HCT116 (cell line): ENCODE measurements around the gene CLDN14. TPM values are rescaled to one million over a fixed set of nuclear protein-coding genes. Genes with fewer than 3 reads are reported as not detected.

ENCODE experiments used
- ATAC-seq: fragments of 200-7000 bp; cut with Tn5 transposase; 2 replicates; pipeline ENCODE4 v1.9.1; 2020; ENCODE audit warnings: mild to moderate bottlenecking, moderate library complexity
- BruUV-seq: library from RNA; stranded (reverse); fragments of 400-500 nt; replicated peaks from 2 replicates; lab custom pipeline; 2021; lab: Mats Ljungman, UMichigan
- CTCF ChIA-PET: fragments of 300-600 bp; sonication (Branson Sonifier 250); formaldehyde crosslinking; loops from one replicate; lab custom pipeline; 2021; ENCODE audit warnings: antibody characterized with exemption; lab: Charles Lee
- POLR2A ChIA-PET: fragments of 300-600, 350-600 bp; sonication (Branson Sonifier 250); formaldehyde crosslinking; loops from one replicate; lab custom pipeline; 2021; ENCODE audit warnings: antibody characterized with exemption; lab: Charles Lee
- RAD21 ChIA-PET, 2 experiments: fragments of 300-600 bp; sonication (Branson Sonifier 250); formaldehyde crosslinking; loops; one replicate each; lab custom pipeline; 2023; ENCODE audit warnings: low total read pairs in 2 of 2; ENCODE audit not compliant: uncharacterized antibody in 2 of 2, unreplicated experiment in 2 of 2, low non-redundant PET in 1 of 2; lab: Charles Lee
- DNase-seq: peaks from one replicate; pipeline ENCODE4 v3.0.0-alpha.2; 2010; ENCODE audit warnings: low read depth, low spot score
- H2AFZ ChIP-seq: fragments of 200-600 bp; shearing (Covaris generic), sonication (generic); 2 replicates; pipeline ENCODE4 v1.6.1; 2017; ENCODE audit warnings: low read depth, mixed run types, mixed read lengths, antibody characterized with exemption, low read length; ENCODE audit not compliant: poor library complexity, severe bottlenecking
- H3K27ac ChIP-seq: 2 replicates; pipeline ENCODE4 v1.5.1; 2012; ENCODE audit warnings: low read depth, low read length
- H3K27me3 ChIP-seq: fragments of 200-600 bp; sonication (generic); 2 replicates; pipeline ENCODE4 v1.6.1; 2016; ENCODE audit warnings: mixed run types, low read length, mixed read lengths; ENCODE audit not compliant: insufficient read depth
- H3K36me3 ChIP-seq, 2 experiments: fragments of 200-500 bp in 1 of 2; fragments of 200-600 bp in 1 of 2; sonication (Bioruptor generic) in 1 of 2; sonication (generic) in 1 of 2; 2 replicates each; pipeline versions ENCODE4 v1.5.1 to v1.6.1; 2014 to 2016; ENCODE audit warnings: low read length in 2 of 2, inconsistent platforms in 1 of 2, mixed read lengths in 1 of 2, mixed run types in 1 of 2; ENCODE audit not compliant: insufficient read depth in 2 of 2, control insufficient read depth in 1 of 2
- H3K4me1 ChIP-seq, 2 experiments: fragments of 200-600 bp in 1 of 2; sonication (generic) in 1 of 2; 2 replicates each; pipeline versions ENCODE4 v1.5.1 to v1.6.1; 2012 to 2017; ENCODE audit warnings: low read length in 2 of 2, inconsistent platforms in 1 of 2, mild to moderate bottlenecking in 1 of 2, mixed read lengths in 1 of 2, mixed run types in 1 of 2, moderate library complexity in 1 of 2; ENCODE audit not compliant: insufficient read depth in 2 of 2, control insufficient read depth in 1 of 2
- H3K4me2 ChIP-seq: fragments of 200-600 bp; sonication (generic); 2 replicates; pipeline ENCODE4 v1.6.1; 2017; ENCODE audit warnings: mixed run types, low read length, mixed read lengths
- H3K4me3 ChIP-seq, 2 experiments: fragments of 200-600 bp in 1 of 2; sonication (generic) in 1 of 2; replicated peaks in 1 of 2; 2 replicates each; pipeline ENCODE4 v1.5.1; 2011 to 2016; ENCODE audit warnings: low read length in 2 of 2, control low read depth in 1 of 2, low read depth in 1 of 2, mild to moderate bottlenecking in 1 of 2, mixed read lengths in 1 of 2, mixed run types in 1 of 2
- H3K79me2 ChIP-seq: fragments of 200-600 bp; sonication (generic); 2 replicates; pipeline ENCODE4 v1.6.1; 2017; ENCODE audit warnings: mild to moderate bottlenecking, mixed run types, low read length, moderate library complexity, mixed read lengths; ENCODE audit not compliant: insufficient read depth
- H3K9ac ChIP-seq: fragments of 200-600 bp; sonication (generic); 2 replicates; pipeline ENCODE4 v1.6.1; 2016; ENCODE audit warnings: low read length, mixed read lengths
- H3K9me2 ChIP-seq: fragments of 200-600 bp; sonication (generic), shearing (Covaris generic); 2 replicates; pipeline ENCODE4 v1.6.1; 2017; ENCODE audit warnings: mixed run types, mild to moderate bottlenecking, moderate library complexity; ENCODE audit not compliant: insufficient read depth
- H3K9me3 ChIP-seq, 2 experiments: fragments of 200-500 bp in 1 of 2; fragments of 200-600 bp in 1 of 2; sonication (Bioruptor generic) in 1 of 2; sonication (generic) in 1 of 2; 2 replicates each; pipeline ENCODE4 v1.6.1; 2014 to 2017; ENCODE audit warnings: low read length in 2 of 2, mixed read lengths in 2 of 2, inconsistent platforms in 1 of 2, low read depth in 1 of 2, mild to moderate bottlenecking in 1 of 2, mixed run types in 1 of 2, moderate library complexity in 1 of 2; ENCODE audit not compliant: control insufficient read depth in 1 of 2, insufficient read depth in 1 of 2
- H4K20me1 ChIP-seq: fragments of 200-600 bp; sonication (generic), shearing (Covaris generic); 2 replicates; pipeline ENCODE4 v1.6.1; 2017; ENCODE audit warnings: mixed run types, mild to moderate bottlenecking, moderate library complexity; ENCODE audit not compliant: insufficient read depth
- CEBPB ChIP-seq: IDR thresholded peaks from 2 replicates; pipeline ENCODE4 v1.6.1; 2012; ENCODE audit warnings: low read depth
- EGR1 ChIP-seq: IDR thresholded peaks from 2 replicates; pipeline ENCODE4 v1.6.1; 2012; ENCODE audit warnings: low read depth
- ELF1 ChIP-seq: IDR thresholded peaks from 2 replicates; pipeline ENCODE4 v1.6.1; 2012; ENCODE audit warnings: low read depth, borderline replicate concordance
- EZH2 ChIP-seq: fragments of 200-600 bp; sonication (generic); IDR thresholded peaks from 2 replicates; pipeline ENCODE4 v1.6.1; 2017; ENCODE audit warnings: antibody characterized with exemption, mixed run types
- JUND ChIP-seq: IDR thresholded peaks from 2 replicates; pipeline ENCODE4 v1.6.1; 2012
- POLR2A ChIP-seq: IDR thresholded peaks from 2 replicates; pipeline ENCODE4 v1.7.0; 2011; ENCODE audit warnings: borderline replicate concordance; ENCODE audit not compliant: insufficient read depth, insufficient read length; ENCODE audit errors: extremely low read depth
- POLR2AphosphoS5 ChIP-seq: IDR thresholded peaks from 2 replicates; pipeline ENCODE4 v1.6.1; 2011; ENCODE audit warnings: mild to moderate bottlenecking, low read depth, low read length, moderate library complexity
- RAD21 ChIP-seq: IDR thresholded peaks from 2 replicates; pipeline ENCODE4 v1.6.1; 2012; ENCODE audit warnings: low read depth, mild to moderate bottlenecking
- SIN3A ChIP-seq: IDR thresholded peaks from 2 replicates; pipeline ENCODE4 v1.6.1; 2012; ENCODE audit warnings: low read depth
- SP1 ChIP-seq: IDR thresholded peaks from 2 replicates; pipeline ENCODE4 v1.6.1; 2012; ENCODE audit warnings: low read depth
- SRF ChIP-seq: IDR thresholded peaks from 2 replicates; pipeline ENCODE4 v1.6.1; 2012; ENCODE audit warnings: low read depth
- TCF7L2 ChIP-seq: IDR thresholded peaks from 2 replicates; pipeline ENCODE4 v1.7.0; 2011; ENCODE audit warnings: borderline replicate concordance, inconsistent platforms; ENCODE audit not compliant: insufficient read depth, insufficient read length; ENCODE audit errors: extremely low read depth
- YY1 ChIP-seq: IDR thresholded peaks from 2 replicates; pipeline ENCODE4 v1.6.1; 2011; ENCODE audit warnings: low read length, low read depth, moderate library complexity, mild to moderate bottlenecking; ENCODE audit not compliant: insufficient replicate concordance; ENCODE audit errors: extremely low read depth
- ZFX ChIP-seq: fragments of 450-650 bp; IDR thresholded peaks from 2 replicates; pipeline ENCODE4 v1.6.1; 2017
- ZNF274 ChIP-seq: fragments of 200-500 bp; sonication (Bioruptor generic); IDR thresholded peaks from 2 replicates; pipeline ENCODE4 v1.6.1; 2014; ENCODE audit warnings: mild to moderate bottlenecking, low read depth, low read length, inconsistent platforms
- intact Hi-C: fragments of 100-400 bp; cut with micrococcal nuclease; formaldehyde crosslinking; loops from 2 replicates; pipeline ENCODE4 v1.10.0; 2022
- total RNA-seq: library from RNA; stranded (reverse); gene quantifications from one replicate; pipeline ENCODE4 v1.2.1, GENCODE V29; 2021; ENCODE audit not compliant: unreplicated experiment
- TF ChIP-seq, protein P1 (sequence below): IDR thresholded peaks from 2 replicates; pipeline ENCODE4 v1.6.1; 2011; ENCODE audit warnings: mild to moderate bottlenecking, low read length, moderate library complexity; ENCODE audit not compliant: insufficient replicate concordance; ENCODE audit errors: extremely low read depth
- TF ChIP-seq, protein P2 (sequence below): IDR thresholded peaks from 2 replicates; pipeline ENCODE4 v1.6.1; 2012
- TF ChIP-seq, protein P3 (sequence below), 3 experiments: fragments of 200-600 bp in 1 of 3; sonication (generic) in 1 of 3; IDR thresholded peaks in 2 of 3; conservative IDR thresholded peaks in 1 of 3; 2 replicates each; pipeline ENCODE4 v1.5.1; 2012 to 2017; ENCODE audit warnings: low read depth in 2 of 3, low read length in 2 of 3, antibody characterized with exemption in 1 of 3, borderline replicate concordance in 1 of 3, control low read depth in 1 of 3, mild to moderate bottlenecking in 1 of 3, mixed read lengths in 1 of 3, mixed run types in 1 of 3, moderate library complexity in 1 of 3; ENCODE audit not compliant: insufficient read depth in 1 of 3

The CLDN14 gene
- total RNA-seq, 1 experiment from 2014 or later: not detected

DNA sequence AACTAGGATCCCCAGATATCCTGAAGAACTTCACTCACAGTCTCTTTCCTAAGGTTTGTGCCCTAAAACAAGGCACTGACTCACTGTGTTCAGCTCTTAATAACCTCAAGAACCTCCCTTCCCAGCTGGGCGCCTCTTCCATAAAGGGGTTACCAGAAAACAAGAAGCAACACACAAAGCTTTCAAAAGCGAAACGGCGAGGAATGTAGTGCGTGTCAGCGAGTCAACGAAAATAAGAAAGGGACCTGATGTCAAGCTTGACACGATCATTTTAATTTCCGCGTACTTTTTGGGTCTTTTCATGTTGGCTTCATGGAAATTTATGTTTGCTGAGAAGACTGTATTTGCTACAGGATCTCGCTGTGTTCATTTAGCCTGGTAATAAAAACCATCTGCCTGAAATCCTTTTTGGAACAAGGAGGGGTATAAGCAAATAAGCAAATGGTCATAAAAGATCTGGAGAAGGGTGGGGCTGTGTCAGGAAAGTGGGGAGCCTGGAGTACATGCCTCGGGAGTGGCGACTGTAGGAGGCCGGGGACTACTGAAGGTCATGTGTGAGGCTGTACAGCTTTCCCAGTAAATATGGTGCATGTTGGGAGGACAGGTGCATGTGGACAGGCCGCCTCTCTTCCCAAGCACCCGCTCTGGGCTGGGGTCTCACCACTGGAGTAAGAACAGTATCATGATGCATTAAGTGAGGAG lies 11.4 kb upstream of the CLDN14 start (continued):
- TF ChIP-seq, protein P1, sequence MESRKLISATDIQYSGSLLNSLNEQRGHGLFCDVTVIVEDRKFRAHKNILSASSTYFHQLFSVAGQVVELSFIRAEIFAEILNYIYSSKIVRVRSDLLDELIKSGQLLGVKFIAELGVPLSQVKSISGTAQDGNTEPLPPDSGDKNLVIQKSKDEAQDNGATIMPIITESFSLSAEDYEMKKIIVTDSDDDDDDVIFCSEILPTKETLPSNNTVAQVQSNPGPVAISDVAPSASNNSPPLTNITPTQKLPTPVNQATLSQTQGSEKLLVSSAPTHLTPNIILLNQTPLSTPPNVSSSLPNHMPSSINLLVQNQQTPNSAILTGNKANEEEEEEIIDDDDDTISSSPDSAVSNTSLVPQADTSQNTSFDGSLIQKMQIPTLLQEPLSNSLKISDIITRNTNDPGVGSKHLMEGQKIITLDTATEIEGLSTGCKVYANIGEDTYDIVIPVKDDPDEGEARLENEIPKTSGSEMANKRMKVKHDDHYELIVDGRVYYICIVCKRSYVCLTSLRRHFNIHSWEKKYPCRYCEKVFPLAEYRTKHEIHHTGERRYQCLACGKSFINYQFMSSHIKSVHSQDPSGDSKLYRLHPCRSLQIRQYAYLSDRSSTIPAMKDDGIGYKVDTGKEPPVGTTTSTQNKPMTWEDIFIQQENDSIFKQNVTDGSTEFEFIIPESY: no peak
- TF ChIP-seq SRF (no peak), SP1 (no peak), POLR2A (no peak), ZNF274 (no peak), YY1 (no peak), ELF1 (no peak), JUND (no peak), POLR2AphosphoS5 (no peak), EZH2 (no peak)
- TF ChIP-seq, all 23 proteins: peak for 0

DNA sequence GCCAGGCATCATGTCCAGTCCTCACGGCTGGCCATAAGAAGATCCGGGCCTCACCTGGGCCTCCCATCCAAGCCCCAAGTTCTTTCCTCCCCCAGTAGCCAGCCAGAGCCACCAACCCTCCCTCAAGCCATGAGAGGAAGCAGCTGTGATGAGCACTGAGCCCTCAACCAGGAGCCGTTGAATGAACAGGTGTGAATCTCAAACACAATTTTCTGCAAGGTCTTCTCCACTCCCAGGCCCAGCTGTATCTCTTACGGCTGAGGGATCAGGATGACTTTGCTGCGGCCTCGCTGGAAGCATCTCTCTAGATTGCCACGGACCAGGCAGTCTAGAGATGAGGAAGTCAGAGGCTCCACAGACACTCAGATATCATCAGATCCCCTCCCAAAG lies 9.8 kb upstream of the CLDN14 start:
- TF ChIP-seq, protein P2, sequence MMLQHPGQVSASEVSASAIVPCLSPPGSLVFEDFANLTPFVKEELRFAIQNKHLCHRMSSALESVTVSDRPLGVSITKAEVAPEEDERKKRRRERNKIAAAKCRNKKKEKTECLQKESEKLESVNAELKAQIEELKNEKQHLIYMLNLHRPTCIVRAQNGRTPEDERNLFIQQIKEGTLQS: no peak
- no peak for TF ChIP-seq YY1
- no peak for TF ChIP-seq SP1
- no peak for TF ChIP-seq EZH2
- TF ChIP-seq RAD21: no peak
- no peak for TF ChIP-seq CEBPB
- no peak for TF ChIP-seq ZFX
- TF ChIP-seq JUND: no peak
- TF ChIP-seq TCF7L2: no peak
- TF ChIP-seq, protein P3, sequence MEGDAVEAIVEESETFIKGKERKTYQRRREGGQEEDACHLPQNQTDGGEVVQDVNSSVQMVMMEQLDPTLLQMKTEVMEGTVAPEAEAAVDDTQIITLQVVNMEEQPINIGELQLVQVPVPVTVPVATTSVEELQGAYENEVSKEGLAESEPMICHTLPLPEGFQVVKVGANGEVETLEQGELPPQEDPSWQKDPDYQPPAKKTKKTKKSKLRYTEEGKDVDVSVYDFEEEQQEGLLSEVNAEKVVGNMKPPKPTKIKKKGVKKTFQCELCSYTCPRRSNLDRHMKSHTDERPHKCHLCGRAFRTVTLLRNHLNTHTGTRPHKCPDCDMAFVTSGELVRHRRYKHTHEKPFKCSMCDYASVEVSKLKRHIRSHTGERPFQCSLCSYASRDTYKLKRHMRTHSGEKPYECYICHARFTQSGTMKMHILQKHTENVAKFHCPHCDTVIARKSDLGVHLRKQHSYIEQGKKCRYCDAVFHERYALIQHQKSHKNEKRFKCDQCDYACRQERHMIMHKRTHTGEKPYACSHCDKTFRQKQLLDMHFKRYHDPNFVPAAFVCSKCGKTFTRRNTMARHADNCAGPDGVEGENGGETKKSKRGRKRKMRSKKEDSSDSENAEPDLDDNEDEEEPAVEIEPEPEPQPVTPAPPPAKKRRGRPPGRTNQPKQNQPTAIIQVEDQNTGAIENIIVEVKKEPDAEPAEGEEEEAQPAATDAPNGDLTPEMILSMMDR (IDR thresholded peaks at IDR 0.05 in 2 of 3, conservative IDR thresholded peaks at IDR 0.05 in 1 of 3; ENCODE audit: borderline replicate concordance in 1 of 3, insufficient read depth in 1 of 3, low read depth in 2 of 3, low read length in 2 of 3): no peak
- TF ChIP-seq EGR1: no peak
- no peak for TF ChIP-seq SIN3A
- no peak for TF ChIP-seq ELF1
- TF ChIP-seq POLR2AphosphoS5: no peak
- ATAC-seq (no peak), DNase-seq (no peak)
- Histone ChIP-seq H3K9ac (no peak overlapping the region), H3K9me3 (no peaks in the 10 kb centered on the region), H3K36me3 (no peaks in the 10 kb centered on the region), H3K4me2 (no peak overlapping the region), H3K79me2 (no peaks in the 10 kb centered on the region), H2AFZ (no peak overlapping the region), H3K4me1 (no peaks in the 10 kb centered on the region), H3K9me2 (no peaks in the 10 kb centered on the region), H3K27me3 (no peaks in the 10 kb centered on the region), H3K27ac (no peak overlapping the region), H4K20me1 (no peaks in the 10 kb centered on the region), H3K4me3 (no peak overlapping the region)
- ChIA-PET POLR2A (no interaction called here), RAD21 (no interaction called here), CTCF (no interaction called here)
- no TSS peak for BruUV-seq
- intact Hi-C loops: no loop called here
